HepG2 (cell line): Measurements from ENCODE around the gene CEBPG. TPM values are rescaled to one million over a fixed set of nuclear protein-coding genes. Genes with fewer than 3 reads are reported as not detected.

ENCODE experiments used
- ARHGAP35 ChIP-seq: sonication (generic); formaldehyde crosslinking; IDR thresholded peaks from 2 replicates; pipeline ENCODE4 v1.9.0; 2022; ENCODE audit warnings: mild to moderate bottlenecking, inconsistent platforms, moderate library complexity, missing genetic modification reagents, borderline replicate concordance
- ARID2 ChIP-seq: sonication (generic); formaldehyde crosslinking; IDR thresholded peaks from 2 replicates; pipeline ENCODE4 v1.8.1; 2022; ENCODE audit warnings: mild to moderate bottlenecking, missing genetic modification reagents, borderline replicate concordance
- CTCF ChIP-seq: sonication (generic); formaldehyde crosslinking; IDR thresholded peaks from 2 replicates; pipeline ENCODE4 v1.5.0; 2020; ENCODE audit warnings: mild to moderate bottlenecking, missing genetic modification reagents, moderate library complexity
- ESRRA ChIP-seq: sonication (generic); formaldehyde crosslinking; IDR thresholded peaks from 2 replicates; pipeline ENCODE4 v1.5.1; 2020; ENCODE audit warnings: mild to moderate bottlenecking, low read depth, missing genetic modification reagents
- RAD21 ChIP-seq: fragments of 450-650 bp; formaldehyde crosslinking; IDR thresholded peaks from 2 replicates; pipeline ENCODE4 v1.5.0; 2020; ENCODE audit warnings: mild to moderate bottlenecking
- SMARCC2 ChIP-seq: fragments of 450-650 bp; IDR thresholded peaks from 2 replicates; pipeline ENCODE4 v1.6.1; 2017; ENCODE audit warnings: antibody characterized with exemption, mild to moderate bottlenecking
- ZBTB3 ChIP-seq: sonication (generic); formaldehyde crosslinking; IDR thresholded peaks from 2 replicates; pipeline ENCODE4 v1.4.0; 2020; ENCODE audit warnings: low read depth, mild to moderate bottlenecking, moderate library complexity, missing genetic modification reagents, borderline replicate concordance
- ZBTB7B ChIP-seq: sonication (generic); formaldehyde crosslinking; IDR thresholded peaks from 2 replicates; pipeline ENCODE4 v1.4.0; 2020; ENCODE audit warnings: missing genetic modification reagents
- ZNF276 ChIP-seq: sonication (generic); formaldehyde crosslinking; IDR thresholded peaks from 2 replicates; pipeline ENCODE4 v1.4.0; 2020; ENCODE audit warnings: mild to moderate bottlenecking, low read depth, missing genetic modification reagents
- ZNF280B ChIP-seq: sonication (generic); formaldehyde crosslinking; IDR thresholded peaks from 2 replicates; pipeline ENCODE4 v1.5.0; 2020; ENCODE audit warnings: missing genetic modification reagents, mild to moderate bottlenecking, borderline replicate concordance
- ZNF318 ChIP-seq: sonication (generic); formaldehyde crosslinking; IDR thresholded peaks from 2 replicates; pipeline ENCODE4 v1.4.0; 2020; ENCODE audit warnings: mild to moderate bottlenecking, missing genetic modification reagents
- ZNF567 ChIP-seq: sonication (generic); formaldehyde crosslinking; IDR thresholded peaks from 2 replicates; pipeline ENCODE4 v1.8.1; 2023; ENCODE audit warnings: mild to moderate bottlenecking, missing genetic modification reagents, borderline replicate concordance
- ZNF7 ChIP-seq: IDR thresholded peaks from 2 replicates; pipeline ENCODE4 v1.6.1; 2016; ENCODE audit warnings: missing biosample characterization, missing genetic modification reagents
- ZSCAN12 ChIP-seq: sonication (generic); formaldehyde crosslinking; IDR thresholded peaks from 2 replicates; pipeline ENCODE4 v1.9.0; 2021; ENCODE audit warnings: mild to moderate bottlenecking, missing genetic modification reagents
- polyA plus RNA-seq, 8 experiments: library from polyadenylated mRNA; depleted of rRNA in 3 of 8; stranded (reverse) in 7 of 8; unstranded in 1 of 8; fragments of >200 nt; fragmentation: Illumina TruSeq in 4 of 8; extraction: Trizol in 4 of 8; gene quantifications; 2 replicates each; pipeline versions ENCODE4 v1.2.1 to v1.2.3, GENCODE V29; 2011 to 2016; ENCODE audit warnings: low read depth in 4 of 8, missing spikeins in 1 of 8, mixed read lengths in 1 of 8; ENCODE audit not compliant: insufficient read depth in 1 of 8
- total RNA-seq, 5 experiments: library from RNA; depleted of rRNA; stranded (reverse); fragments of >200 nt; fragmentation: Illumina TruSeq; extraction: Trizol; gene quantifications; 2 replicates each; pipeline ENCODE4 v1.2.3, GENCODE V29; 2016; ENCODE audit warnings: low read depth in 1 of 5

Gene CEBPG
- total and polyA plus RNA-seq, 2 of the 13 experiments (the other 11 are each of a cell fraction or from before 2014, with no cell fraction given) = 25.7 to 34.3 TPM

- TF ChIP-seq ZNF280B = no peak
- TF ChIP-seq ZNF567 (CRISPR knock-in tag) = no peak
- peak; percentile 94 for TF ChIP-seq ESRRA (CRISPR knock-in tag)
- TF ChIP-seq ZNF276 = no peak; the same call in 1 of the 2 replicates
- TF ChIP-seq RAD21 (CRISPR knock-in tag) = peak; percentile 24; the same call in 1 of the 2 replicates
- TF ChIP-seq ZSCAN12 (CRISPR knock-in tag) = no peak
- no peak for TF ChIP-seq SMARCC2
- 0 out of 2 replicates have a peak, but pooled peaks have one; percentile 17 for TF ChIP-seq CTCF (CRISPR knock-in tag)
- TF ChIP-seq ZBTB7B (CRISPR knock-in tag) = peak; percentile 100
- no peak for TF ChIP-seq ARID2 (CRISPR knock-in tag)
- TF ChIP-seq ZNF318 (CRISPR knock-in tag) = 0 out of 2 replicates have a peak, but pooled peaks have one; percentile 60
- peak; percentile 82; the same call in 1 of the 2 replicates for TF ChIP-seq ARHGAP35
- TF ChIP-seq ZNF7 (CRISPR knock-in tag) = no peak
- TF ChIP-seq ZBTB3 (CRISPR knock-in tag) = peak; percentile 81; the same call in 1 of the 2 replicates
Measured at GRCh38 chr19:33396701-33397535, 23.4 kb downstream of the CEBPG start (continued).
